ENCODE results near the gene RFT1.

DNA sequence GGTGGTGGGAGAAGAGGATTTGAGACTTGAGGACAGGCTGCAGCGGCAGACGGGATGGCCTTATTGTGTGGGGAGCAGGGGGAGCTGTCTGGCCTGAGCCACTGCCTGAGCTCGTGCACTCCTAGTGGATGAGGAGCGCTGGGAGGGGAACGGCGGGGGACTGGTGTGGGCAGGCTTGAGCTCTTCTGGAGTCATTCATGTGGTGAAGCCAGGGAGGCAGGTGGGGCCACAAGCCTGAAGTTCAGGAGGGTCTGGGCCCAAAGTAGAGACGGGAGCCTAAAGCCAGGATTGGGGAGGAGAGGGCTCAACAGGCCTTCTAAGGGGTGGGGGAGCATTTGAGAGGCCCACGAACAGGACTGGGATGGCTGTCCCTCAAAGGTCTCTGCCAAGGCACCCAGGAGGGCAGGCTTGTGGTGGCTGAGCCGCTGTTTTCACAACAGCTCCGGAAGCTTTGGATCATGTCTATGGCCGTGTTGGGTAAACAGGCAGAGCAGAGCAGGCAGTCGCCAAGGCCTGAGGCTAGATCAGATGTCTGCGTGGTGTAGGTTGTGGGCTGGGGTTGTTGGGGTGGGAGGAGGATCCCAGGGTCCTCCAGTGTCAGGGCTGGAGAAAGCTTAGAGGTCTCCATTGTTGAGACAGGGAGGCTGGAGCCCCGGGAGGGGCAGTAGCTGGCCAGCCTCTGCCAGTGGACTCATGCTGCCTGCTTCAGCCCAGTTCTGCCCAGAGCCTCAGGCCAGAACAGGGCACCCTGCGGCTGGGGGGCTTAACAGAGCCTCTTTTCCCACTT, 39.0 kb upstream of the RFT1 start:
- TF ChIP-seq, protein P1, sequence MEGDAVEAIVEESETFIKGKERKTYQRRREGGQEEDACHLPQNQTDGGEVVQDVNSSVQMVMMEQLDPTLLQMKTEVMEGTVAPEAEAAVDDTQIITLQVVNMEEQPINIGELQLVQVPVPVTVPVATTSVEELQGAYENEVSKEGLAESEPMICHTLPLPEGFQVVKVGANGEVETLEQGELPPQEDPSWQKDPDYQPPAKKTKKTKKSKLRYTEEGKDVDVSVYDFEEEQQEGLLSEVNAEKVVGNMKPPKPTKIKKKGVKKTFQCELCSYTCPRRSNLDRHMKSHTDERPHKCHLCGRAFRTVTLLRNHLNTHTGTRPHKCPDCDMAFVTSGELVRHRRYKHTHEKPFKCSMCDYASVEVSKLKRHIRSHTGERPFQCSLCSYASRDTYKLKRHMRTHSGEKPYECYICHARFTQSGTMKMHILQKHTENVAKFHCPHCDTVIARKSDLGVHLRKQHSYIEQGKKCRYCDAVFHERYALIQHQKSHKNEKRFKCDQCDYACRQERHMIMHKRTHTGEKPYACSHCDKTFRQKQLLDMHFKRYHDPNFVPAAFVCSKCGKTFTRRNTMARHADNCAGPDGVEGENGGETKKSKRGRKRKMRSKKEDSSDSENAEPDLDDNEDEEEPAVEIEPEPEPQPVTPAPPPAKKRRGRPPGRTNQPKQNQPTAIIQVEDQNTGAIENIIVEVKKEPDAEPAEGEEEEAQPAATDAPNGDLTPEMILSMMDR (IDR thresholded peaks at IDR 0.05; ENCODE audit: borderline replicate concordance, extremely low read depth, low read length, poor library complexity, severe bottlenecking), result no peak
- no peak for TF ChIP-seq EZH2 (IDR thresholded peaks at IDR 0.05; ENCODE audit: borderline replicate concordance, low read depth, low read length, severe bottlenecking)

Data from DND-41 (cell line).